HG03103 (cell line): Measurements from ENCODE around the gene MYCBP2.
A peak's percentile ranks its signal among the peaks of the same experiment; 100 is the strongest.
"Not testable (repeated sequence)": the region's sequence is repeated elsewhere in the genome, so short reads cannot be mapped to it uniquely, and the experiment has no call there.

Experiments used
- ATAC-seq: cut with Tn5 transposase; IDR thresholded peaks from one replicate; pipeline ENCODE4 v1.9.1; 2021; ENCODE audit warnings: low read depth; ENCODE audit not compliant: unreplicated experiment

MYCBP2 gene

GRCh38 chr13:77306458-77306857, 20.4 kb downstream of the MYCBP2 start:
- ATAC-seq, result no peak

- ATAC-seq, result no peak
These were observed 21.6 kb downstream of the MYCBP2 start for GRCh38 chr13:77305266-77305665.

GRCh38 chr13:77300176-77301037, 26.5 kb downstream of the MYCBP2 start:
- ATAC-seq, result no peak

- ATAC-seq, result no peak
These were observed 27.3 kb downstream of the MYCBP2 start for GRCh38 chr13:77299587-77299986.

GRCh38 chr13:77298426-77298825, 28.5 kb downstream of the MYCBP2 start:
- peak; percentile 81 for ATAC-seq

GRCh38 chr13:77291774-77292173, 35.1 kb downstream of the MYCBP2 start:
- ATAC-seq, result no peak

GRCh38 chr13:77290342-77290741, 36.6 kb downstream of the MYCBP2 start:
- ATAC-seq, result no peak

- no peak for ATAC-seq
These were observed 37.0 kb downstream of the MYCBP2 start for GRCh38 chr13:77289851-77290250.

- not testable (repeated sequence) for ATAC-seq
These were observed 41.3 kb downstream of the MYCBP2 start for GRCh38 chr13:77285632-77286031.

GRCh38 chr13:77285098-77285497, 41.8 kb downstream of the MYCBP2 start:
- no peak for ATAC-seq

- ATAC-seq, result no peak
These were observed 52.8 kb downstream of the MYCBP2 start for GRCh38 chr13:77274126-77274525.

- ATAC-seq, result no peak
These were observed 57.8 kb downstream of the MYCBP2 start for GRCh38 chr13:77269141-77269540.

GRCh38 chr13:77267362-77267761, 59.5 kb downstream of the MYCBP2 start:
- ATAC-seq, result no peak

GRCh38 chr13:77265336-77265735, 61.6 kb downstream of the MYCBP2 start:
- ATAC-seq, result no peak

GRCh38 chr13:77262198-77262597, 64.7 kb downstream of the MYCBP2 start:
- ATAC-seq, result no peak

- no peak for ATAC-seq
These were observed 75.9 kb downstream of the MYCBP2 start for GRCh38 chr13:77250975-77251374.

GRCh38 chr13:77245224-77245623, 81.7 kb downstream of the MYCBP2 start:
- not testable (repeated sequence) for ATAC-seq

- ATAC-seq, result no peak
These were observed 87.6 kb downstream of the MYCBP2 start for GRCh38 chr13:77239312-77239711.

GRCh38 chr13:77235456-77236022, 91.4 kb downstream of the MYCBP2 start:
- ATAC-seq, result no peak

- no peak for ATAC-seq
These were observed 93.7 kb downstream of the MYCBP2 start for GRCh38 chr13:77233159-77233558.

GRCh38 chr13:77230560-77230959, 96.3 kb downstream of the MYCBP2 start:
- ATAC-seq, result no peak

GRCh38 chr13:77225946-77226345, 100.9 kb downstream of the MYCBP2 start:
- no peak for ATAC-seq
